Neural crest cell (in vitro differentiated cells): ENCODE measurements around the gene PLB1. TPM values are rescaled to one million over a fixed set of nuclear protein-coding genes. Genes with fewer than 3 reads are reported as not detected.

Experiments
- DNase-seq: peaks from one replicate; pipeline ENCODE4 v3.0.0; 2021; ENCODE audit warnings: low read depth, mixed read lengths, low spot score
- H3K27ac Mint-ChIP-seq: one replicate; pipeline ENCODE4 v1.8.0; 2021; ENCODE audit warnings: mild to moderate bottlenecking, mixed read lengths; ENCODE audit not compliant: unreplicated experiment
- H3K27me3 Mint-ChIP-seq: 2 replicates; pipeline ENCODE4 v1.8.0; 2021; ENCODE audit warnings: low read depth, mild to moderate bottlenecking, mixed read lengths
- H3K36me3 Mint-ChIP-seq: 2 replicates; pipeline ENCODE4 v1.8.0; 2021; ENCODE audit warnings: low read depth, mild to moderate bottlenecking, mixed read lengths
- H3K4me1 Mint-ChIP-seq: 2 replicates; pipeline ENCODE4 v1.8.0; 2021; ENCODE audit warnings: mixed read lengths
- H3K4me3 Mint-ChIP-seq: one replicate; pipeline ENCODE4 v1.8.0; 2021; ENCODE audit warnings: mild to moderate bottlenecking, mixed read lengths
- H3K9me3 Mint-ChIP-seq: 2 replicates; pipeline ENCODE4 v1.8.0; 2021; ENCODE audit warnings: mixed read lengths
- total RNA-seq: library from RNA; stranded (reverse); gene quantifications from 2 replicates; pipeline ENCODE4 v1.2.1, GENCODE V29; 2021
- TF ChIP-seq, protein P1 (sequence below): fragments of 200-600 bp; sonication (generic); conservative IDR thresholded peaks from 2 replicates; pipeline ENCODE4 v1.5.0; 2021; ENCODE audit warnings: antibody characterized with exemption, mild to moderate bottlenecking

Gene PLB1
- total RNA-seq, 1 donor from 2014 or later, result 0.16 TPM

- TF ChIP-seq, protein P1, sequence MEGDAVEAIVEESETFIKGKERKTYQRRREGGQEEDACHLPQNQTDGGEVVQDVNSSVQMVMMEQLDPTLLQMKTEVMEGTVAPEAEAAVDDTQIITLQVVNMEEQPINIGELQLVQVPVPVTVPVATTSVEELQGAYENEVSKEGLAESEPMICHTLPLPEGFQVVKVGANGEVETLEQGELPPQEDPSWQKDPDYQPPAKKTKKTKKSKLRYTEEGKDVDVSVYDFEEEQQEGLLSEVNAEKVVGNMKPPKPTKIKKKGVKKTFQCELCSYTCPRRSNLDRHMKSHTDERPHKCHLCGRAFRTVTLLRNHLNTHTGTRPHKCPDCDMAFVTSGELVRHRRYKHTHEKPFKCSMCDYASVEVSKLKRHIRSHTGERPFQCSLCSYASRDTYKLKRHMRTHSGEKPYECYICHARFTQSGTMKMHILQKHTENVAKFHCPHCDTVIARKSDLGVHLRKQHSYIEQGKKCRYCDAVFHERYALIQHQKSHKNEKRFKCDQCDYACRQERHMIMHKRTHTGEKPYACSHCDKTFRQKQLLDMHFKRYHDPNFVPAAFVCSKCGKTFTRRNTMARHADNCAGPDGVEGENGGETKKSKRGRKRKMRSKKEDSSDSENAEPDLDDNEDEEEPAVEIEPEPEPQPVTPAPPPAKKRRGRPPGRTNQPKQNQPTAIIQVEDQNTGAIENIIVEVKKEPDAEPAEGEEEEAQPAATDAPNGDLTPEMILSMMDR, result no peak
- peaks cover 9% of the 10 kb centered on the region for H3K4me1 Mint-ChIP-seq
- no peak overlapping the region for H3K4me3 Mint-ChIP-seq
- no peaks in the 10 kb centered on the region for H3K9me3 Mint-ChIP-seq
- no peaks in the 10 kb centered on the region for H3K36me3 Mint-ChIP-seq
- no peak overlapping the region for H3K27ac Mint-ChIP-seq
- peaks cover 32% of the 10 kb centered on the region for H3K27me3 Mint-ChIP-seq
- no peak for DNase-seq
Measured at GRCh38 chr2:28632791-28633190, 136.9 kb downstream of the PLB1 start.

DNA sequence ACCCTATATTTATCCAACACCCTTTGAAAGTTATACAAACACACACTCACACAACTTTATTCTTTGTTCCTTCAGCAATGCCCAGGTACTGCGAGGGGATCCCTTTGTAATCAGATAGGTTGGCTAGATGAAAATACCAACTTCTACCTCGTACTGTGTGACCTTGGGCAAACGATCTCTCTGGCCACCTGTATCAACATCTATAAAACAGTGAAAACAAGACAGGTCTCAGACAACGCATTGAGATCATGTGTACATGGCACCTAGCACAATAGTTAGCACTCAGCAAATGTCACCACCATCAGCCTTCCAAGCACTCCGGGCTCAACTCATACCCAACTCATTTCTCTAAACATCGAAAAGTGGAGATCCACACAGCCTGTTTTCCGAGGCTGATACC lies 137.3 kb downstream of the PLB1 start:
- Mint-ChIP-seq H3K4me3 (no peak overlapping the region), H3K4me1 (peaks cover 9% of the 10 kb centered on the region), H3K27me3 (peaks cover 28% of the 10 kb centered on the region), H3K9me3 (no peaks in the 10 kb centered on the region), H3K36me3 (no peaks in the 10 kb centered on the region), H3K27ac (no peak overlapping the region)
- no peak for DNase-seq
- TF ChIP-seq, protein P1, result no peak

- Mint-ChIP-seq H3K4me1 (peaks cover 9% of the 10 kb centered on the region), H3K27ac (peak overlapping the region; percentile 44)
Measured at GRCh38 chr2:28633746-28634145, 137.9 kb downstream of the PLB1 start.

GRCh38 chr2:28635191-28635611 lies 139.3 kb downstream of the PLB1 start:
- H3K27ac Mint-ChIP-seq, result no peak overlapping the region
- peaks cover 33% of the 10 kb centered on the region for H3K27me3 Mint-ChIP-seq
- no peaks in the 10 kb centered on the region for H3K9me3 Mint-ChIP-seq
- TF ChIP-seq, protein P1, result no peak
- H3K4me1 Mint-ChIP-seq, result peaks cover 14% of the 10 kb centered on the region
- H3K36me3 Mint-ChIP-seq, result no peaks in the 10 kb centered on the region
- no peak for DNase-seq
- H3K4me3 Mint-ChIP-seq, result no peak overlapping the region

More at GRCh38 chr2:28633746-28634145, 137.9 kb downstream of the PLB1 start:
- H3K36me3 Mint-ChIP-seq, result no peaks in the 10 kb centered on the region
- TF ChIP-seq, protein P1, result no peak
- DNase-seq, result no peak
- H3K9me3 Mint-ChIP-seq, result no peaks in the 10 kb centered on the region
- H3K27me3 Mint-ChIP-seq, result peaks cover 28% of the 10 kb centered on the region
- no peak overlapping the region for H3K4me3 Mint-ChIP-seq

DNA sequence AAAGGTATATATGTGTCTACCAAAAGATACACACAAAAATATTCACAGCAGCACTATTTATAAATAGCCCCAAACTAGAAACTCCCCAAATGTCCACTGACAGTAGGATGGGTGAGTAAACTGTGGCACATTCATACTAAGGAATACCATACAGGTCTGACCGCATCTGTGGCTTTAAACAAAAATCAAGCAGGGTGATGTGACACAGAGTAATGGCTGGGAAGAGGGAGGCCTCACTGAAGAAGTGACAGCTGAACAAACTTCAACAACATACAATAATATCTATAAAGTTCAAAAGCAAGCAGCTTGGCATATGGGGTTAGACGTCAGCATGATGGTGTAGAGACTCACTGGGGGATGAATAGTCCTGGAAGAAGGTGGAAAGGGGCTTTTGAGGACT lies 140.6 kb downstream of the PLB1 start:
- peaks cover 26% of the 10 kb centered on the region for H3K27me3 Mint-ChIP-seq
- TF ChIP-seq, protein P1, result no peak
- H3K27ac Mint-ChIP-seq, result no peak overlapping the region
- DNase-seq, result no peak
- H3K9me3 Mint-ChIP-seq, result no peaks in the 10 kb centered on the region
- no peaks in the 10 kb centered on the region for H3K36me3 Mint-ChIP-seq
- no peak overlapping the region for H3K4me3 Mint-ChIP-seq
- peaks cover 14% of the 10 kb centered on the region for H3K4me1 Mint-ChIP-seq
